Gastrocnemius medialis (tissue), 4 donors: ENCODE results near the gene KIAA2012.

Source experiments
- POLR2A ChIP-seq, 2 donors: fragments of 450-650 bp; IDR thresholded peaks; one replicate each; pipeline ENCODE4 v1.6.1; 2017; ENCODE audit warnings: antibody characterized with exemption in 2 of 2, mild to moderate bottlenecking in 2 of 2, moderate library complexity in 2 of 2
- TF ChIP-seq, protein P1 (sequence below), 5 experiments: fragments of 450-650 bp in 3 of 5; fragments of 200-600 bp in 2 of 5; sonication (generic) in 2 of 5; IDR thresholded peaks in 4 of 5; conservative IDR thresholded peaks in 1 of 5; 1 replicate in 4 of 5; 2 replicates in 1 of 5; pipeline ENCODE4 v1.5.1; 2016 to 2019; ENCODE audit warnings: antibody characterized with exemption in 5 of 5, mild to moderate bottlenecking in 3 of 5, moderate library complexity in 3 of 5

DNA sequence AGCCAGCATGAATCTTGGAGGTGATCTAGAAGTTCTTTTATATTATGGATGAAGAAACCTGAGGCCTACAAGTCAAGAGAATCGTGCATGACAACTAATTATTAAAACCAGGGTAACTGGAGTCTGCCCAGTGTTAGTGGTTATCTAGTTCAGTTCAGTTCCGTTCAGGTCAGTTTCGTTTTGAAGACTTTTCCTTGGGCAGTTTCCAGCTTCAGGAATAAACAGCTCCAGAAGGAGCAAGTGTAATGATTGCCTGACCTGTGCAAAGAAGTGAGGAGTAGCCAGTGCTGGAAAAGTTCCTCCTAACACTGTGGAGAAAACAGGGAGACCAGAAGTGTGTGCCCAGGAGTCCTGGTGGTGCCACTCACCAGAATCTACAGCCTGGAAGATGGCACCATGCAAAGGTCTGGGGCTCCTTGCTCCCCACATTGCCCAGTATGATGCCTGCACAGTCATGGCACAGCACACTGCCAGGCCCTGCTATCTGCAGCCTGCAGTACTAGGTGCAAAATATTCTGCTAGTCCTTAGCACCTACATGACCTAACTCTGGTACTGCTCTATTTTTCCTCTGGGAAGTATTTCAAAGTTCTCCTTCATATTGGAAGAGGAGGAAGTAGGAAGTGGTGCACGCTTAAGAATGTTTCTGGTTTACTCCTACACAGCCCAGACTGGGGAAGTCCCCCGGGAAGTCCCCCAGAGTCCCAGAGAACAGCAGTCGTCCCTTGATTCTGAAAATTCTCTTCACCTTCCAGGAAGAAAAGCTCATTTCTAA is 99.6 kb downstream of the KIAA2012 start:
- TF ChIP-seq, protein P1, sequence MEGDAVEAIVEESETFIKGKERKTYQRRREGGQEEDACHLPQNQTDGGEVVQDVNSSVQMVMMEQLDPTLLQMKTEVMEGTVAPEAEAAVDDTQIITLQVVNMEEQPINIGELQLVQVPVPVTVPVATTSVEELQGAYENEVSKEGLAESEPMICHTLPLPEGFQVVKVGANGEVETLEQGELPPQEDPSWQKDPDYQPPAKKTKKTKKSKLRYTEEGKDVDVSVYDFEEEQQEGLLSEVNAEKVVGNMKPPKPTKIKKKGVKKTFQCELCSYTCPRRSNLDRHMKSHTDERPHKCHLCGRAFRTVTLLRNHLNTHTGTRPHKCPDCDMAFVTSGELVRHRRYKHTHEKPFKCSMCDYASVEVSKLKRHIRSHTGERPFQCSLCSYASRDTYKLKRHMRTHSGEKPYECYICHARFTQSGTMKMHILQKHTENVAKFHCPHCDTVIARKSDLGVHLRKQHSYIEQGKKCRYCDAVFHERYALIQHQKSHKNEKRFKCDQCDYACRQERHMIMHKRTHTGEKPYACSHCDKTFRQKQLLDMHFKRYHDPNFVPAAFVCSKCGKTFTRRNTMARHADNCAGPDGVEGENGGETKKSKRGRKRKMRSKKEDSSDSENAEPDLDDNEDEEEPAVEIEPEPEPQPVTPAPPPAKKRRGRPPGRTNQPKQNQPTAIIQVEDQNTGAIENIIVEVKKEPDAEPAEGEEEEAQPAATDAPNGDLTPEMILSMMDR (IDR thresholded peaks at IDR 0.05 in 4 of 5, conservative IDR thresholded peaks at IDR 0.05 in 1 of 5): no peak
- TF ChIP-seq POLR2A (IDR thresholded peaks at IDR 0.05): no peak
